ENCODE data around the gene PMEPA1. TPM values are rescaled to one million over a fixed set of nuclear protein-coding genes. Genes with fewer than 3 reads are reported as not detected.

Gene PMEPA1
- total RNA-seq, 6 donors from 2014 or later, result 2.1 to 60.9 (median 17.6) TPM

DNA sequence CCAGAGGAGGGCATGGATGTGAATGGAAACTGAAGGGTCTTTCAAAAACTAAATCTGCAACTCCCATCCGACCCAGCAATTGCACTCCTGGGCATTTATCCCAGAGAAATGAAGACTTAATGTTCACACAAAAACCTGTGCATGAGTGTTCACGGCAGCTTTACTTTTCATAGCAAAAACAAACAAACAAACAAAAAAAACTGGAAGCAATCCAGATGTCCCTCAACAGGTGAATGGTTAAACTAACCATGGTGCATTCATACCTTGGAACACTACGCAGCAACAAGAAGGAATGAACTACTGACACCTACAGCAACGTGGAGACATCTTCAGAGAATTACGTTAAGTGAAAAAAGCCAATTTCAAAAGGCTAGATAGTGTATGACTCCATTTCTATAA, 32.2 kb downstream of the PMEPA1 start:
- peaks cover 11 to 35% (median 13%) of the 10 kb centered on the region in 4 donors for H3K4me1 ChIP-seq
- H3K36me3 ChIP-seq, result no peaks in the 10 kb centered on the region
- 75 to 86% methylated on average over 5 of the region's 5 CpGs for WGBS, 2 donors
- TF ChIP-seq EP300 (IDR thresholded peaks at IDR 0.05) (no peak), POLR2AphosphoS5 (IDR thresholded peaks at IDR 0.05) (no peak), POLR2A (IDR thresholded peaks at IDR 0.05) (no peak)
- TF ChIP-seq, protein P1, sequence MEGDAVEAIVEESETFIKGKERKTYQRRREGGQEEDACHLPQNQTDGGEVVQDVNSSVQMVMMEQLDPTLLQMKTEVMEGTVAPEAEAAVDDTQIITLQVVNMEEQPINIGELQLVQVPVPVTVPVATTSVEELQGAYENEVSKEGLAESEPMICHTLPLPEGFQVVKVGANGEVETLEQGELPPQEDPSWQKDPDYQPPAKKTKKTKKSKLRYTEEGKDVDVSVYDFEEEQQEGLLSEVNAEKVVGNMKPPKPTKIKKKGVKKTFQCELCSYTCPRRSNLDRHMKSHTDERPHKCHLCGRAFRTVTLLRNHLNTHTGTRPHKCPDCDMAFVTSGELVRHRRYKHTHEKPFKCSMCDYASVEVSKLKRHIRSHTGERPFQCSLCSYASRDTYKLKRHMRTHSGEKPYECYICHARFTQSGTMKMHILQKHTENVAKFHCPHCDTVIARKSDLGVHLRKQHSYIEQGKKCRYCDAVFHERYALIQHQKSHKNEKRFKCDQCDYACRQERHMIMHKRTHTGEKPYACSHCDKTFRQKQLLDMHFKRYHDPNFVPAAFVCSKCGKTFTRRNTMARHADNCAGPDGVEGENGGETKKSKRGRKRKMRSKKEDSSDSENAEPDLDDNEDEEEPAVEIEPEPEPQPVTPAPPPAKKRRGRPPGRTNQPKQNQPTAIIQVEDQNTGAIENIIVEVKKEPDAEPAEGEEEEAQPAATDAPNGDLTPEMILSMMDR (IDR thresholded peaks at IDR 0.05), result no peak
- H3K9me3 ChIP-seq, result no peaks in the 10 kb centered on the region
- H3K27ac ChIP-seq, result no peak overlapping the region
- H3K27me3 ChIP-seq, result no peaks in the 10 kb centered on the region
- no peak for DNase-seq
- no peak overlapping the region for H3K4me3 ChIP-seq
- ATAC-seq (ENCODE audit: low FRiP score in 2 of 2), result no peak

DNA sequence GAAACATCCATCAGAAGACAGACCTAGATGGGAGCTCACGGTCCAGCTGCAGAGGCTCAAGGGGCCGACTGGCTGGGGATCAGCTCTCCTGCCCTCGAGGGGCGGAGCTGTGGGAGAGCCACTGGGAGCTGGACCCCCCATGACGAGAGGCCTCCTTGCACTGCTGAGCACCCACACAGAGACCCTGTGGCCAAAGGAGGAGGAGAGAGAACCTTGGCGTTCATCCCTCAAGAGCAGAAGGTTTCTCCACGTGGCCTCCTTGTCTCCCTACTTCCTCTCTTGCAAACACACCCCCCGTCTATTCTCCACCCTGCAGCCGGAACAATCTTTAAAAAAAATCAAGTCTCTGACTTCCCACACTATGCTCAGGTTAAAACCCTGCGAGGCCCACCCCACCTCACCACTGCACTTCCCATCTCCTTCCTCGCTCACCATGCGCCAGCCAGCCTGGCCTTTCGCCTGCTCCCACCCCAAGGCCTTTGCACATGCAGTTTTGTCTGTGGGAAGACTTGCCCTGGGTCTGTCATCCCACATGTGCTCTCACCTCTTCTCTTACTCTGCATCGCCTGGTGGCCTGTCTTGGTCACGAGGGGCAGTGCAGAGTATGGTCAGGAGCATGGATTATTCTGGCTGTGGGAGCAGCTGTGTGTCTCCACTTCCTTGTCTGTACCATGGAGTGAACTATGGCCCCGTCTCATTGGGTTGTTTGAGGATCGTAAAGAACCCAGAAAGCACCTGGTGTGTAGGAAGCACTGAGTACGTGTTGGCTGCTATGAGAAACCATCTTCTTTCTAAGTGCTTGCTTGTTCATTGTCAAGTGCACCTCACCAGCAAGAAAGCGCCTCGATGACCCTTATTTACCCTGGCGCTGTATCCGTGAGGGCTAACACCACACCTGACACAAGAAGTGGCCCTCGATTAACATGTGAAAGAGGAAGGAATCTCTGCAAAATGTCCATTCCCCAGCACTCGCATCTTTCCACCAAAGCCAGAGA, 32.9 kb downstream of the PMEPA1 start:
- Histone ChIP-seq H3K9me3 (no peaks in the 10 kb centered on the region), H3K27me3 (no peaks in the 10 kb centered on the region), H3K4me1 (peaks cover 15 to 42% (median 19%) of the 10 kb centered on the region in 4 donors), H3K4me3 (no peak overlapping the region), H3K36me3 (no peaks in the 10 kb centered on the region), H3K27ac (no peak overlapping the region)
- ATAC-seq (ENCODE audit: low FRiP score in 2 of 2) (no peak), DNase-seq (no peak)
- WGBS, 2 donors, result 66 to 70% methylated on average over 24 of the region's 24 CpGs
- TF ChIP-seq POLR2AphosphoS5 (IDR thresholded peaks at IDR 0.05) (no peak), POLR2A (IDR thresholded peaks at IDR 0.05) (no peak), EP300 (IDR thresholded peaks at IDR 0.05) (no peak)
- TF ChIP-seq, protein P1 (IDR thresholded peaks at IDR 0.05), result no peak

DNA sequence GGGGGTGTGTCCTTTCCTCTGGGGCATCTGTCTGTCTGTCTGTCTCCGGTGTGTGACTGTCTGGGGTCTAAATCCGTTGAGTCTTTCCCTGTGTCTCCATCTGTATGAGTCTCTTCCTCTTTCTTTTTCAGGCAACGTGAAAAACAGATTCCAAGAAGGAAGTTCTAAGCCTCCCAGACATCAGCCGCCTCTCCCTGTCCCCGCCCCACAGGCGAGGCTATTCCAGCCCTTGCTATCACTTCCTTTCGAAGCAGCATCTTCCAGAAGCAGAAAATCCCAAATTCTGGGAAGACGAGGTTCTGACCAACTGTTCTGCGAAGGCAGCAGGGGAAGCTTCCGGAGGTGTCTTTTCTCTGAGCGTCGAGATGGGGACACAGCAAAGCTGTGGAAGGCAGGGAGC, 34.0 kb downstream of the PMEPA1 start:
- ATAC-seq (ENCODE audit: low FRiP score in 2 of 2) (no peak), DNase-seq (no peak)
- peaks cover 20 to 48% (median 24%) of the 10 kb centered on the region in 4 donors for H3K4me1 ChIP-seq
- H3K27ac ChIP-seq, result no peak overlapping the region
- TF ChIP-seq POLR2A (IDR thresholded peaks at IDR 0.05), result no peak
- TF ChIP-seq POLR2AphosphoS5 (IDR thresholded peaks at IDR 0.05), result no peak
- TF ChIP-seq EP300 (IDR thresholded peaks at IDR 0.05), result no peak
- TF ChIP-seq, protein P1 (IDR thresholded peaks at IDR 0.05), result no peak
- H3K9me3 ChIP-seq, result no peaks in the 10 kb centered on the region
- WGBS, 2 donors, result 58 to 70% methylated on average over 10 to 12 of the region's 12 CpGs
- no peaks in the 10 kb centered on the region for H3K27me3 ChIP-seq
- H3K36me3 ChIP-seq, result no peaks in the 10 kb centered on the region
- no peak overlapping the region for H3K4me3 ChIP-seq

DNA sequence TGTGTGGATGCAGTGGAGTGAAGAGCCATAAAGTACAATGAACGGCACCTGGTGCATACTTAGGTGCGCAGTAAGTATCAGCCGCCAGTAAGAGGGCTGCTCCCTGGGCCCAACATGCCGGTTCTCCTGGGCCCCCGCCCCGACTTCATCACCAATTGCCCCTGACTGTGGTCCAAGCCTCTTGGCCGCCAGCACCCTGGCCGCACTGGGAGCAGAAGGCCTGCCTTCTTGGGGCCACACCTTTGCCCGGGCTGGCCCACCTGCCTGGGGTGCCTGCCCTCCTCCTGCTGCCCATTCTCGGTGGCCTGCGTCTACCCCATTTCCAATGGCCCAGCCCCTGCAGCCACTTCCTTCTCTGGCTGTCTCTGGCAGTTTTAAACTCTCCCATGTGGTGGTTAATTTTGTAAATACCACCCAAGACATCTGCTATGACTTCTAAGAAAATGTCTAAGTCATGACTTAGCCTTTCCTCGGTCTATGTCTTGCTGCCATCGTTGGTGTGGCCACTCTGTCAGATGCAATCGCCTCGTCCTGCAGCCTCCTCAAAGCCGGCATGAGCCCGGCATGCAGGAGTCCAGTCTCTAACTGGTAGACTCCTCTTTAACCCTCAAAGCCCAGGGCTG, 36.8 kb downstream of the PMEPA1 start:
- no peaks in the 10 kb centered on the region for H3K36me3 ChIP-seq
- no peak for TF ChIP-seq EP300 (IDR thresholded peaks at IDR 0.05)
- TF ChIP-seq POLR2A (IDR thresholded peaks at IDR 0.05), result no peak
- no peaks in the 10 kb centered on the region for H3K27me3 ChIP-seq
- ATAC-seq (ENCODE audit: low FRiP score in 2 of 2) (no peak), DNase-seq (peak in 1 of 2 donors; percentile 60)
- H3K27ac ChIP-seq, result no peak overlapping the region
- H3K4me3 ChIP-seq, result no peak overlapping the region
- WGBS, 2 donors, result 86 to 90% methylated on average over 17 of the region's 17 CpGs
- no peaks in the 10 kb centered on the region for H3K9me3 ChIP-seq
- H3K4me1 ChIP-seq, result peaks cover 20 to 52% (median 24%) of the 10 kb centered on the region in 4 donors

DNA sequence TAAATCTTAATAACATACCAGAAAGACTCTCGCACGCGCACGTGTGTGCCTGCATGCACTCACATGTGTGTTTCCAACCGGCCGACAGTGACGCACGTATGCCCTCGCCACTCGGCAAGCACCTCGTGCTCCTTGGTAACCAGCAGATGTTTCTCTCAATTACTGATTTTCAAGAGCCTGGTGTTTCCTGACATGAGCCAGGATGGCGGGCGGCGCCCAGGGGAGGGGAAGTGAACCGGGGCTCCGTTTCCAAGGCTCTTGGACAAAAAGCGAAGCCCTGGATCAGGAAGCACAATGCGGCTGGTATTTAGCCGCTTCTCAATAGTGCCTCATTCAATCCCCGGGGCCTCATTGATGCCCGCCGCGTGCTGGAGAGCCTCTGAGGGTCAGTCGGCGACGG, 37.7 kb downstream of the PMEPA1 start:
- no peaks in the 10 kb centered on the region for H3K36me3 ChIP-seq
- no peaks in the 10 kb centered on the region for H3K9me3 ChIP-seq
- H3K4me1 ChIP-seq, result peaks cover 24 to 56% (median 30%) of the 10 kb centered on the region in 4 donors
- 21 to 33% methylated on average over 14 to 26 of the region's 26 CpGs for WGBS, 2 donors
- ATAC-seq (ENCODE audit: low FRiP score in 2 of 2) (peak; percentile 38 to 49), DNase-seq (peak; percentile 72 to 90)
- TF ChIP-seq POLR2A (IDR thresholded peaks at IDR 0.05), result no peak
- TF ChIP-seq EP300 (IDR thresholded peaks at IDR 0.05), result peak in 1 of 4 donors; percentile 55
- peak; percentile 29 to 71 for TF ChIP-seq POLR2AphosphoS5 (IDR thresholded peaks at IDR 0.05)
- TF ChIP-seq, protein P1 (IDR thresholded peaks at IDR 0.05), result no peak
- peak overlapping the region in 1 of 4 donors; percentile 15 for H3K4me3 ChIP-seq
- H3K27me3 ChIP-seq, result no peaks in the 10 kb centered on the region
- peak overlapping the region in 1 of 4 donors; percentile 31 for H3K27ac ChIP-seq
